HCT116 (cell line): ENCODE measurements around the gene GEMIN7. TPM values are rescaled to one million over a fixed set of nuclear protein-coding genes. Genes with fewer than 3 reads are reported as not detected.

Experiments used
- ATAC-seq: fragments of 200-7000 bp; cut with Tn5 transposase; 2 replicates; pipeline ENCODE4 v1.9.1; 2020; ENCODE audit warnings: mild to moderate bottlenecking, moderate library complexity
- BruUV-seq: library from RNA; stranded (reverse); fragments of 400-500 nt; replicated peaks from 2 replicates; lab custom pipeline; 2021; lab: Mats Ljungman, UMichigan
- CTCF ChIA-PET: fragments of 300-600 bp; sonication (Branson Sonifier 250); formaldehyde crosslinking; loops from one replicate; lab custom pipeline; 2021; ENCODE audit warnings: antibody characterized with exemption; lab: Charles Lee
- POLR2A ChIA-PET: fragments of 300-600, 350-600 bp; sonication (Branson Sonifier 250); formaldehyde crosslinking; loops from one replicate; lab custom pipeline; 2021; ENCODE audit warnings: antibody characterized with exemption; lab: Charles Lee
- RAD21 ChIA-PET, 2 experiments: fragments of 300-600 bp; sonication (Branson Sonifier 250); formaldehyde crosslinking; loops; one replicate each; lab custom pipeline; 2023; ENCODE audit warnings: low total read pairs in 2 of 2; ENCODE audit not compliant: uncharacterized antibody in 2 of 2, unreplicated experiment in 2 of 2, low non-redundant PET in 1 of 2; lab: Charles Lee
- DNase-seq: peaks from one replicate; pipeline ENCODE4 v3.0.0-alpha.2; 2010; ENCODE audit warnings: low read depth, low spot score
- H2AFZ ChIP-seq: fragments of 200-600 bp; shearing (Covaris generic), sonication (generic); 2 replicates; pipeline ENCODE4 v1.6.1; 2017; ENCODE audit warnings: low read depth, mixed run types, mixed read lengths, antibody characterized with exemption, low read length; ENCODE audit not compliant: poor library complexity, severe bottlenecking
- H3K27ac ChIP-seq: 2 replicates; pipeline ENCODE4 v1.5.1; 2012; ENCODE audit warnings: low read depth, low read length
- H3K27me3 ChIP-seq: fragments of 200-600 bp; sonication (generic); 2 replicates; pipeline ENCODE4 v1.6.1; 2016; ENCODE audit warnings: mixed run types, low read length, mixed read lengths; ENCODE audit not compliant: insufficient read depth
- H3K36me3 ChIP-seq, 2 experiments: fragments of 200-500 bp in 1 of 2; fragments of 200-600 bp in 1 of 2; sonication (Bioruptor generic) in 1 of 2; sonication (generic) in 1 of 2; 2 replicates each; pipeline versions ENCODE4 v1.5.1 to v1.6.1; 2014 to 2016; ENCODE audit warnings: low read length in 2 of 2, inconsistent platforms in 1 of 2, mixed read lengths in 1 of 2, mixed run types in 1 of 2; ENCODE audit not compliant: insufficient read depth in 2 of 2, control insufficient read depth in 1 of 2
- H3K4me1 ChIP-seq, 2 experiments: fragments of 200-600 bp in 1 of 2; sonication (generic) in 1 of 2; 2 replicates each; pipeline versions ENCODE4 v1.5.1 to v1.6.1; 2012 to 2017; ENCODE audit warnings: low read length in 2 of 2, inconsistent platforms in 1 of 2, mild to moderate bottlenecking in 1 of 2, mixed read lengths in 1 of 2, mixed run types in 1 of 2, moderate library complexity in 1 of 2; ENCODE audit not compliant: insufficient read depth in 2 of 2, control insufficient read depth in 1 of 2
- H3K4me2 ChIP-seq: fragments of 200-600 bp; sonication (generic); 2 replicates; pipeline ENCODE4 v1.6.1; 2017; ENCODE audit warnings: mixed run types, low read length, mixed read lengths
- H3K4me3 ChIP-seq, 2 experiments: fragments of 200-600 bp in 1 of 2; sonication (generic) in 1 of 2; replicated peaks in 1 of 2; 2 replicates each; pipeline ENCODE4 v1.5.1; 2011 to 2016; ENCODE audit warnings: low read length in 2 of 2, control low read depth in 1 of 2, low read depth in 1 of 2, mild to moderate bottlenecking in 1 of 2, mixed read lengths in 1 of 2, mixed run types in 1 of 2
- H3K79me2 ChIP-seq: fragments of 200-600 bp; sonication (generic); 2 replicates; pipeline ENCODE4 v1.6.1; 2017; ENCODE audit warnings: mild to moderate bottlenecking, mixed run types, low read length, moderate library complexity, mixed read lengths; ENCODE audit not compliant: insufficient read depth
- H3K9ac ChIP-seq: fragments of 200-600 bp; sonication (generic); 2 replicates; pipeline ENCODE4 v1.6.1; 2016; ENCODE audit warnings: low read length, mixed read lengths
- H3K9me2 ChIP-seq: fragments of 200-600 bp; sonication (generic), shearing (Covaris generic); 2 replicates; pipeline ENCODE4 v1.6.1; 2017; ENCODE audit warnings: mixed run types, mild to moderate bottlenecking, moderate library complexity; ENCODE audit not compliant: insufficient read depth
- H3K9me3 ChIP-seq, 2 experiments: fragments of 200-500 bp in 1 of 2; fragments of 200-600 bp in 1 of 2; sonication (Bioruptor generic) in 1 of 2; sonication (generic) in 1 of 2; 2 replicates each; pipeline ENCODE4 v1.6.1; 2014 to 2017; ENCODE audit warnings: low read length in 2 of 2, mixed read lengths in 2 of 2, inconsistent platforms in 1 of 2, low read depth in 1 of 2, mild to moderate bottlenecking in 1 of 2, mixed run types in 1 of 2, moderate library complexity in 1 of 2; ENCODE audit not compliant: control insufficient read depth in 1 of 2, insufficient read depth in 1 of 2
- H4K20me1 ChIP-seq: fragments of 200-600 bp; sonication (generic), shearing (Covaris generic); 2 replicates; pipeline ENCODE4 v1.6.1; 2017; ENCODE audit warnings: mixed run types, mild to moderate bottlenecking, moderate library complexity; ENCODE audit not compliant: insufficient read depth
- CBX3 ChIP-seq: IDR thresholded peaks from 2 replicates; pipeline ENCODE4 v1.6.1; 2012; ENCODE audit warnings: low read depth
- CEBPB ChIP-seq: IDR thresholded peaks from 2 replicates; pipeline ENCODE4 v1.6.1; 2012; ENCODE audit warnings: low read depth
- EZH2 ChIP-seq: fragments of 200-600 bp; sonication (generic); IDR thresholded peaks from 2 replicates; pipeline ENCODE4 v1.6.1; 2017; ENCODE audit warnings: antibody characterized with exemption, mixed run types
- FOSL1 ChIP-seq: IDR thresholded peaks from 2 replicates; pipeline ENCODE4 v1.6.1; 2012; ENCODE audit warnings: low read depth
- JUND ChIP-seq: IDR thresholded peaks from 2 replicates; pipeline ENCODE4 v1.6.1; 2012
- MAX ChIP-seq: IDR thresholded peaks from 2 replicates; pipeline ENCODE4 v1.6.1; 2012
- POLR2A ChIP-seq: IDR thresholded peaks from 2 replicates; pipeline ENCODE4 v1.7.0; 2011; ENCODE audit warnings: borderline replicate concordance; ENCODE audit not compliant: insufficient read depth, insufficient read length; ENCODE audit errors: extremely low read depth
- POLR2AphosphoS5 ChIP-seq: IDR thresholded peaks from 2 replicates; pipeline ENCODE4 v1.6.1; 2011; ENCODE audit warnings: mild to moderate bottlenecking, low read depth, low read length, moderate library complexity
- RAD21 ChIP-seq: IDR thresholded peaks from 2 replicates; pipeline ENCODE4 v1.6.1; 2012; ENCODE audit warnings: low read depth, mild to moderate bottlenecking
- REST ChIP-seq: IDR thresholded peaks from 2 replicates; pipeline ENCODE4 v1.6.1; 2012; ENCODE audit warnings: low read depth
- SIN3A ChIP-seq: IDR thresholded peaks from 2 replicates; pipeline ENCODE4 v1.6.1; 2012; ENCODE audit warnings: low read depth
- SP1 ChIP-seq: IDR thresholded peaks from 2 replicates; pipeline ENCODE4 v1.6.1; 2012; ENCODE audit warnings: low read depth
- YY1 ChIP-seq: IDR thresholded peaks from 2 replicates; pipeline ENCODE4 v1.6.1; 2011; ENCODE audit warnings: low read length, low read depth, moderate library complexity, mild to moderate bottlenecking; ENCODE audit not compliant: insufficient replicate concordance; ENCODE audit errors: extremely low read depth
- ZNF274 ChIP-seq: fragments of 200-500 bp; sonication (Bioruptor generic); IDR thresholded peaks from 2 replicates; pipeline ENCODE4 v1.6.1; 2014; ENCODE audit warnings: mild to moderate bottlenecking, low read depth, low read length, inconsistent platforms
- intact Hi-C: fragments of 100-400 bp; cut with micrococcal nuclease; formaldehyde crosslinking; loops from 2 replicates; pipeline ENCODE4 v1.10.0; 2022
- total RNA-seq: library from RNA; stranded (reverse); gene quantifications from one replicate; pipeline ENCODE4 v1.2.1, GENCODE V29; 2021; ENCODE audit not compliant: unreplicated experiment
- TF ChIP-seq, protein P1 (sequence below): IDR thresholded peaks from 2 replicates; pipeline ENCODE4 v1.6.1; 2012
- TF ChIP-seq, protein P2 (sequence below): IDR thresholded peaks from 2 replicates; pipeline ENCODE4 v1.6.1; 2011; ENCODE audit warnings: mild to moderate bottlenecking, low read length, moderate library complexity; ENCODE audit not compliant: insufficient replicate concordance; ENCODE audit errors: extremely low read depth

Gene GEMIN7
- total RNA-seq, 1 experiment from 2014 or later, result 35.4 TPM

GRCh38 chr19:45074744-45075300 lies 4.2 kb upstream of the GEMIN7 start:
- Histone ChIP-seq H2AFZ (no peak overlapping the region), H3K9me2 (no peaks in the 10 kb centered on the region), H3K4me2 (peak overlapping the region; percentile 94), H3K27me3 (no peaks in the 10 kb centered on the region), H3K36me3 (peaks cover 8 to 15% of the 10 kb centered on the region in 2 experiments; a peak in 2 of 4 replicates), H3K9me3 (no peaks in the 10 kb centered on the region), H3K4me3 (peak overlapping the region; percentile 87 to 93), H3K27ac (peak overlapping the region; percentile 34; the same call in 1 of the 2 replicates), H3K9ac (peak overlapping the region; percentile 48), H3K79me2 (peaks cover 34% of the 10 kb centered on the region), H3K4me1 (peaks cover 26 to 35% of the 10 kb centered on the region in 2 experiments), H4K20me1 (no peaks in the 10 kb centered on the region)
- intact Hi-C loops, result loop anchor here (5.0 kb wide), 1 partner anchor 262 kb away; no protein-coding TSS in a partner anchor
- no peak for TF ChIP-seq CBX3
- no peak for TF ChIP-seq CEBPB
- no peak for TF ChIP-seq MAX
- TF ChIP-seq, protein P1, sequence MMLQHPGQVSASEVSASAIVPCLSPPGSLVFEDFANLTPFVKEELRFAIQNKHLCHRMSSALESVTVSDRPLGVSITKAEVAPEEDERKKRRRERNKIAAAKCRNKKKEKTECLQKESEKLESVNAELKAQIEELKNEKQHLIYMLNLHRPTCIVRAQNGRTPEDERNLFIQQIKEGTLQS, result no peak
- no peak for TF ChIP-seq RAD21
- no peak for TF ChIP-seq EZH2
- no peak for TF ChIP-seq JUND
- TF ChIP-seq YY1, result no peak
- TF ChIP-seq FOSL1, result no peak
- no peak for TF ChIP-seq SP1
- no peak for TF ChIP-seq REST
- TF ChIP-seq SIN3A, result no peak
- TF ChIP-seq, protein P2, sequence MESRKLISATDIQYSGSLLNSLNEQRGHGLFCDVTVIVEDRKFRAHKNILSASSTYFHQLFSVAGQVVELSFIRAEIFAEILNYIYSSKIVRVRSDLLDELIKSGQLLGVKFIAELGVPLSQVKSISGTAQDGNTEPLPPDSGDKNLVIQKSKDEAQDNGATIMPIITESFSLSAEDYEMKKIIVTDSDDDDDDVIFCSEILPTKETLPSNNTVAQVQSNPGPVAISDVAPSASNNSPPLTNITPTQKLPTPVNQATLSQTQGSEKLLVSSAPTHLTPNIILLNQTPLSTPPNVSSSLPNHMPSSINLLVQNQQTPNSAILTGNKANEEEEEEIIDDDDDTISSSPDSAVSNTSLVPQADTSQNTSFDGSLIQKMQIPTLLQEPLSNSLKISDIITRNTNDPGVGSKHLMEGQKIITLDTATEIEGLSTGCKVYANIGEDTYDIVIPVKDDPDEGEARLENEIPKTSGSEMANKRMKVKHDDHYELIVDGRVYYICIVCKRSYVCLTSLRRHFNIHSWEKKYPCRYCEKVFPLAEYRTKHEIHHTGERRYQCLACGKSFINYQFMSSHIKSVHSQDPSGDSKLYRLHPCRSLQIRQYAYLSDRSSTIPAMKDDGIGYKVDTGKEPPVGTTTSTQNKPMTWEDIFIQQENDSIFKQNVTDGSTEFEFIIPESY, result no peak
- no peak for TF ChIP-seq POLR2AphosphoS5
- TF ChIP-seq ZNF274, result no peak
- no peak for TF ChIP-seq POLR2A
- RAD21 ChIA-PET, result no interaction called here
- ATAC-seq, result no peak
- POLR2A ChIA-PET, result no interaction called here
- TSS peak; percentile 81 for BruUV-seq
- no peak for DNase-seq
- CTCF ChIA-PET, result no interaction called here
